ENCODE measurements around the gene LRP5.
"Not testable (repeated sequence)": the region's sequence is repeated elsewhere in the genome, so short reads cannot be mapped to it uniquely, and the experiment has no call there.

LRP5 gene

GRCh38 chr11:68449951-68450350, 137.6 kb downstream of the LRP5 start:
- no peak for DNase-seq

GRCh38 chr11:68450711-68451110, 138.3 kb downstream of the LRP5 start:
- no peak for DNase-seq

DNA sequence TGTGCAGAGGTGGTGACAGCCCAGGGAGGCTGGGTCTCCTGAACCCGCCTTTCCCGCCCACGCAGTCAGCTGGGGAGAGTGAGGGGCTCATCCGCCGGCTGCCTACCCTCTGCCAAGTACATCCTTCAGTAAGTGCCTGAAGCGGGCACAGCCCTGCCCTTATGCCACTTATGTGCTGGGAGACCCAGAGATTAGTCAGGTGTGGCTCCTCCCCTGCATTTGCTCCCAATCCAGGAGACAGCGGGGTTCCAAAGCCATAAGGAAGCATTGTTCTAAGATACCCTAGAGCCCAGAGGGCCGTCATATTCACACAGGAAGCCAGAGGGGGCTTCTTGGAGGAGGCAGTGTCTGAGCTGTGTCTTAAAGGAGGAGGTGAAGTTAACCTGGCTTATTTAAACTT, 142.4 kb downstream of the LRP5 start:
- no peak for DNase-seq

DNA sequence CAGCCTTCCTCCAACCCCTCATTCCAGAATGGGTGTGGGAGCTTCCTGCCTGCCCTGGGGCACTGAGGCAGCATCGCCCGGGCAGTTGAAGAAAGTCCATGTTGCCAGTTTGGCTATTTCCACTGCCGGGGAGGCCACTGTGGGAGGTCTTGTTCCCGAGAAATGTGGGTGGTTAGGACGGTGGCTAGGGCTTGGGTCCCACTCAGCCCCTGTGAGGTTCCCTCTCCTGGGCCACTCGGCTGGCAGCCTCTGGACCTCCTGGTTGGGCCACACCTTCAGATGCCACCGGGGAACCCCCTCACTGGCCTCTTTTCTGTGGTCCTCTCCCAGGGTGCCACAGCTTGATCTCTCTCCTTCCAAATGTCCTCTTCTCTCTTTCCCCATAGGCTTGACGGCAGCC, 143.1 kb downstream of the LRP5 start:
- no peak for DNase-seq

DNA sequence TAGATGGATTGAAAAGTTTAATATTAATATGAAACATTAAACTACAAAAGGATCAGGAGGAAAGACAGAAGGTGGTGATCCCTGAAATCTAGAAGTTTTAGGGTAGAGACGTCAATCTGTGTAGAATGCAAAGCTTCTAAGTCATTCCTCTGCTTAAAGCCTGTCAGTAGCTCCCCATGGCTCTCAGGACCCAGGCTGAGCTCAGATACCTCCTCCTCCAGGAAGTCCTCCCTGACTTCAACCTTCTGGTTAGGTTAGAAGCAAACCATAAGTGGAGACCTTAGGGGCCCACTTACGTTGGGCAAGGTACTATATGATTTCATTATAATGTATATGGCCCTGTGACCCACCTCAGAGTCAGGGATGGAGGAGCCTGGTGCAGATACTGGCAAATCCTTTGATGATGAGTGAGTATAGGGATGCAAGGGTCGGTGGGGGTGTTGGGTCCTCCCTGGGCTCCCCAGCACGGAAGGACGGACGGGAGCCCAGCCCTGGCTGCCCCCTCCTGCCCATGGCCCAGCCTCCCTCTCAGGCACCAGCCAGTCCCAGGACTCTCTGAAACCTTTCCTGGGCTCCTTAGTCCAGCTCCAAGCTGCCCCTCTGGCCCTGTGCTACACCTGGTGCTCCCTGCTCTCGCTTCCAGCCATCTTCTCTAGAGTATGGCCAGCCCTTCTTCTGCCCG, 145.0 kb downstream of the LRP5 start:
- no peak for DNase-seq

DNA sequence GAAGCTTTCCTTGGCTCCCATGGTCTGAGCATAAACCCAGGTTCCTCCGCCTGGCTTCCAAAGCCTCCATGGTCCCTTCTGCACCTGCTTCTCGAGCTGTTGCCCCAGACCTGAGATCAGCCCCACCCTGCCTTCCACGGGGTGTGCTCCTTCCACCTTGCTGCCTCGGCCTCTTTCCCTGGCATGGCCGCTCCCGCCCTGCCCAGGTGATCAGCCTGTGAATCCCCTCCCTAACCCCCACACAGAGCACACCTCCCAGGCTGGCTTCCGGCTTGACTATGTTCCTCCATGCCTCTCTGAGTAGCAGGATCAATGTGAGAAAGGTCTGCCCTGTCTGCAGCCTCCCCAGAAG, 145.5 kb downstream of the LRP5 start:
- no peak for DNase-seq

GRCh38 chr11:68458340-68458739, 145.9 kb downstream of the LRP5 start:
- not testable (repeated sequence) for DNase-seq

DNA sequence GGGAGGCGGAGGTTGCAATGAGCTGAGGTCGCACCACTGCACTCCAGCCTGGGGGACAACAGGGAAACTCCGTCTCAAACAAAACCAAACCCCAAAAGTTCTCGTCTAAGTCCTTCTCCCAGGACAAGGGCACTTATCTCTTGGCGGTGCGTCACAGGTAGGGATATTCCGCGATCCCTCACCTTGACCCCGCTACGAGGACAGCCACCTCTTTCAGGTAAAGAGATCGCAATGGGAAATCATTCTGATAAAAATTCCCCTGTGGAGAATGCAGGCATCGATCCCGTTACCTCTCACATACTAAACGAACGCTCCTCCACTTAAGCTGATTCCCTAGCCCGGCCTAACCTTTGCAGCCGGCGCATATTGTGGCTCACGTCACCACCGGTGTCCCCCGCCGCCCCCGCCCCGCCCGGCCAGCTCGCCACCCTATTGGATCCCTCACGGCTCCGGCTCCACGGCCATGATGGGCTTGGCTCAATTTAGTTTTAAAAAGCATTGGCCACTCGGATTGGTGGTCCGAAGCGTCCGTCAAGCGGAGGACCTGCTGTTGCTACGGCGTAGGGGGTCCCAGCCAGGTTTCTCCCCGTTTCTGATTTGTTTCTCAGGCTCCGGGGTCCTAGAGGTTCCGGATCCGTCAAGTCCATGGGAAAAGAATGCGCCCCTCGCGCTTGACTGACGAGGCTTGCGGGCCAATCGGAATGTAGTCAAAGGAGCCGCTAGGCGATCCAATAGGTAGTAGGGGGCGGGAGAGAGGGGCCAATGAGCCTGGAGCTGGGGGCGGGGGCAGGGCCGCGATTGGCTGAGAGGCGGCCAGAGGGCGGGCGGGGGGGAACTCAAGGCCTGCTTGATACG, 147.7 kb downstream of the LRP5 start:
- peak; percentile 90 for DNase-seq

- DNase-seq, result no peak
Observed at GRCh38 chr11:68460741-68461574, 148.6 kb downstream of the LRP5 start, which contains the start of gene PPP6R3. Gene PPP6R3, plus strand, starts transcription at chr11:68460752. Its CDS starts 76,913 bp downstream, at chr11:68537665.

- no peak for DNase-seq
Observed at GRCh38 chr11:68461575-68461917, 149.2 kb downstream of the LRP5 start.

- DNase-seq, result no peak
Observed at GRCh38 chr11:68463714-68464113, 151.3 kb downstream of the LRP5 start.

DNA sequence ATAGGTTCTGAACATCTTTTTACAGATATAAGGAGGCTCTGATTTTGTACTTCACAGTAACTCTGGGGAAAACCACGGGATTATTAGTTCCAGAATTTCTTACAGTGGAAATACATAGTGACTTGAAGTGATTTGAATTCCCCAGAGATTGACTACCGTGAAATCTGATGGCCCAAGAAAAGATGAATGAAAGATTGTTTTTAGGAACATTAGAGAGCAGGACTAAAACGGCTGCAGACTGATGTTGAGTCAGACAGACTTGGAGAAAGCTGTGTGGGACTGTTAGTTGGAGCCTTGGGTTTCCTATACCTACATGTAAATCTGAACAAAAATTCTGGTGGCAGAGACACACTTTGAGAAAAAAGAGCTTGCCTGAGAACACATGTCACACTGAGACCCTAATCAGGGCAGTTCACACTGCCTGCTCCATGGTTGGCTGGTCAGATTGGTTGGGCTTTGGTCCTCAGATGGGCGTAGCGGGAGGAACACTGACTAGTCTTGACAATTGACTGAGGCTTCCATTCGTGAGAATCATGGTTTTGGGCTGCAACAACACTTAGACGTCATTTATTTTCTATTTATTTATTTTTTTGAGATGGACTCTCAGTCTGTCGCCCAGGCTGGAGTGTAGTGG, 154.9 kb downstream of the LRP5 start:
- no peak for DNase-seq

- no peak for DNase-seq
Observed at GRCh38 chr11:68468217-68468828, 155.9 kb downstream of the LRP5 start.

DNA sequence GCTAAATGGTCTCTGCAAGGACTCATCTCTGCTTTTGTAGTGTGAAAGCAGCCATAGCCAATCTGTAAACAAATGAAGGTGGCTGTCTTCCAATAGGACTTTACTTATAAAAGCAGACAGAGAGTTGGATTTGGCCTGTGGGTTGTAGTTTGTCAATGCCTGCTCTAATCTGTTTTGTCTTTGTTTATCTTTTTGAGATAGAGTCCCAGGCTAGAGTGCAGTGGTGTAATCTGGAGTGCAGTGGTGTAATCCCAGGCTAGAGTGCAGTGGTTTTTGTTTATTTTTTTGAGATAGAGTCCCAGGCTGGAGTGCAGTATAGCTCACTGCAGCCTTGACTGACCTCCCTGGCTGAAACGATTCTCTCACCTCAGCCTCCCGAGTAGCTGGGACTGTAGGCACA, 156.7 kb downstream of the LRP5 start:
- no peak for DNase-seq

GRCh38 chr11:68469642-68470041, 157.3 kb downstream of the LRP5 start:
- DNase-seq, result no peak

GRCh38 chr11:68470304-68470811, 158.0 kb downstream of the LRP5 start:
- DNase-seq, result no peak

DNA sequence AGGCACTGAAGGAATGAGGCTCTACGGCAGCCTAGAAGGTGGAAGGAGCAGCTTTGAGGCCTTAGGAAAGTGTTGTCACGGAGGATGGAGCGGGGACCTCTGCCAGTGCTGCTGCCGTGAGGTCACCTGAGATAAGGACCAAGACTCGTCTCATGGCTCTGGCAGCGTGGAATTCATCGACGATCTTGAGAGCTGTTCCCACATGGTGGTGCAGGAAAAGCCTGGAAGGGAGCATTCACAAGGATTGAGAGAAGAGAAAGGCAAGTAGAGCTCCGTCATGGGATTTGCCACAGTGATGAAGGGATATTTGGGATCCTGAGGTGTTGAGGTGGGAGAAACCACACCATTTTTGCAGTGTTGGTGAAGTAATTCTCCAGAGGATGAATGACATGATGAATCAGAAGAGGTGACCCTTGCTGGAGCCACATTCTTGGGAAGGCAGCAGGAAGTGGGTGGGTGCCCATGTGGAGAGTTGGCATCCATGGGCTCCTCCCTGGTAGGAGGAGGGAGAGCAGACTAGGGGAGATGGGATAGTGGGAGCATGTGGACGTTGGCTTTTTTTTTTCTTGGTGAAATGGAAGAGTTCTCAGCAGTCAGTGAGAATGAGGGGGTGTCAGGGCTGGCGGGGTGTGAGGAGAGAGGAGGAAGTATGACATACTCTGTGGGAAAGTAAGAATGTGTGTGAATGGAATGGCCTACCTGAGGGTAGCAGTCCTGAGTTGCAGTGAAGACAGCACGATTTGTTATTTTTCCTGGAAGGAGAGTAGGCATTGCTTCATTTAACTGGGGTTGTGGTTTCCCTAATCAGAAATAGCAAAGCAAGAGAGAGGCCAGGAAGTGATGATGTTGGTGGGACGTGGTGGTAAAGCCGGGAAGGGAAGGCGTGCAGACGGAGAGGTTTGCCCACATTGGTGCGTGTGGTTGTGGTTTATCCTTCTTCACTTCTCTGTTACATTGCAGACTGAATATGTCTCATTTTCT, 159.3 kb downstream of the LRP5 start:
- DNase-seq, result peak; percentile 34

- DNase-seq, result no peak
Observed at GRCh38 chr11:68472778-68473177, 160.4 kb downstream of the LRP5 start.

GRCh38 chr11:68473693-68474092, 161.3 kb downstream of the LRP5 start:
- no peak for DNase-seq

DNA sequence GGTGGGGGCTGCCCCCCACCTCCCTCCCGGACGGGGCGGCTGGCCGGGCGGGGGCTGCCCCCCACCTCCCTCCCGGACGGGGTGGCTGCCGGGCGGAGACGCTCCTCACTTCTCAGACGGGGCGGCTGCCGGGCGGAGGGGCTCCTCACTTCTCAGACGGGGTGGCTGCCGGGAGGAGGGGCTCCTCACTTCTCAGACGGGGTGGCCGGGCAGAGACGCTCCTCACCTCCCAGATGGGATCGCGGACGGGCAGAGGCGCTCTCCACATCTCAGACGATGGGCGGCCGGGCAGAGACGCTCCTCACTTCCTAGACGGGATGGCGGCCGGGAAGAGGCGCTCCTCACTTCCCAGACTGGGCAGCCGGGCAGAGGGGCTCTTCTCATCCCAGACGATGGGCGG, 163.2 kb downstream of the LRP5 start:
- not testable (repeated sequence) for DNase-seq

DNA sequence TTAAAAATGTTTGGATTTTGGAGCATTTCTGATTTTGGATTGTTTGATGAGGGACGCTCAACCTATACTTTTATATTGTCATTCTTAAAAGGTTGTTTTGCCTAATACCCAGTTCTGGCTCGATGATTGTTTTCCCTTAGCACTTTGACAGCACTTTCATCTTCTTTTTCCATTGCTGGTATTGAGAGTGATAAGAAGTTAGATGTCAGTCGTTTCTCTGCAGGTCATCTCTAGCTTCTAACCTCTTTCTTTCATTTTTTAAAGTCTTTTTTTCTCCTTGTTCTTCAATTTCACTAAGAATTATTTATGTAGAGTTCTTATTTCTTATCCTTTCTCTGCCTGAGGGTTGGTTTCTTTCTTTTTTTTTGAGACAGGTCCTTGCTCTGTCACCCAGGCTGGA, 167.0 kb downstream of the LRP5 start:
- no peak for DNase-seq

Measured in activated effector memory CD4-positive, alpha-beta T cell treated with Interleukin-2 at 50 U/mL for 16 hours (primary cell).